SH-SY5Y (cell line): ENCODE measurements around the gene FHDC1.

Experiments
- GATA2 ChIP-seq: IDR thresholded peaks from 2 replicates; pipeline ENCODE4 v1.6.1; 2011; ENCODE audit warnings: mild to moderate bottlenecking, low read depth, low read length
- GATA3 ChIP-seq: IDR thresholded peaks from 2 replicates; pipeline ENCODE4 v1.6.1; 2011; ENCODE audit warnings: low read depth, mild to moderate bottlenecking, low read length, moderate library complexity

DNA sequence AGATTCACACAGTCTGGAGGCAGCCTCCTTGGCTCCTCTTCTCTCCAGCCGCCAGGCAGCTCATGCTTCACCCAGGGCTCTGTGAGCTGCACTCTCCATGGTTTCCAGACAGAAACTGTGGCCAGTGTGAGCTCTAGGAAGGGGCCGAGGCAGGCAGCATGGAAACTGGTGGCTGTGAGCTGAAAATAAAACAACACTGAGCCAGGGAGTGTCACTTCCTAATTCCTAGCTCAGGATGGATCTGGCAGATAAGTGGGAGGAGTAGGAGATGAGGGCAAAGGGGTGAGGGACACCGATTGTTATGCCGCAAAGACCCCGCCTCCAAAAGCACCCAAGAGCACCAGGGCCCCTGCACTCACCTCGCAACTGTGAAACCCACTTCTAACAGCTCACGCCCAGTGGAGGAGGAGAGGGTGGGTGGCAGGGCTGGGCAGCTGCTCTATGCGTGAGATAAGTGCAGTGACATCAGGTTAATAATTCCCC lies 69.8 kb downstream of the FHDC1 start:
- no peak for TF ChIP-seq GATA2
- TF ChIP-seq GATA3 = no peak
